MM.1S (cell line): ENCODE measurements around the gene EP300.
"Not testable (repeated sequence)": the region's sequence is repeated elsewhere in the genome, so short reads cannot be mapped to it uniquely, and the experiment has no call there.

ENCODE experiments used
- DNase-seq: peaks from one replicate; pipeline ENCODE4 v3.0.0-alpha.2; 2015
- H2AFZ ChIP-seq: fragments of 300-600 bp; sonication (generic); 2 replicates; pipeline ENCODE4 v1.6.0; 2016; ENCODE audit warnings: antibody characterized with exemption, low read length
- H3F3A ChIP-seq: fragments of 300-600 bp; sonication (generic); 2 replicates; pipeline ENCODE4 v1.6.1; 2016; ENCODE audit warnings: mild to moderate bottlenecking, antibody characterized with exemption, low read length, moderate library complexity, mixed read lengths; ENCODE audit not compliant: insufficient read depth
- H3K27ac ChIP-seq: fragments of 300-600 bp; sonication (generic); 2 replicates; pipeline ENCODE4 v1.5.1; 2016; ENCODE audit warnings: mild to moderate bottlenecking, low read length
- H3K27me3 ChIP-seq: fragments of 300-600 bp; sonication (generic); replicated peaks from 2 replicates; pipeline ENCODE4 v1.6.0; 2016; ENCODE audit warnings: low read length; ENCODE audit not compliant: insufficient read depth
- H3K36me3 ChIP-seq: fragments of 300-600 bp; sonication (generic); replicated peaks from 2 replicates; pipeline ENCODE4 v1.6.1; 2016; ENCODE audit warnings: mild to moderate bottlenecking, low read length, mixed read lengths; ENCODE audit not compliant: insufficient read depth
- H3K4me1 ChIP-seq: fragments of 300-600 bp; sonication (generic); 2 replicates; pipeline ENCODE4 v1.6.1; 2016; ENCODE audit warnings: low read length, mixed read lengths
- H3K4me2 ChIP-seq: fragments of 300-600 bp; sonication (generic); 2 replicates; pipeline ENCODE4 v1.6.0; 2016; ENCODE audit warnings: low read depth, low read length
- H3K4me3 ChIP-seq: fragments of 300-600 bp; sonication (generic); 2 replicates; pipeline ENCODE4 v1.5.1; 2016; ENCODE audit warnings: low read length, mixed read lengths
- H3K79me2 ChIP-seq: fragments of 300-600 bp; sonication (generic); 2 replicates; pipeline ENCODE4 v1.6.1; 2016; ENCODE audit warnings: mixed run types, low read length, mixed read lengths
- H3K9ac ChIP-seq: fragments of 300-600 bp; sonication (generic); 2 replicates; pipeline ENCODE4 v1.6.1; 2016; ENCODE audit warnings: low read length, mixed read lengths
- H3K9me2 ChIP-seq: fragments of 300-600 bp; sonication (generic); replicated peaks from 2 replicates; pipeline ENCODE4 v1.6.1; 2016; ENCODE audit warnings: mild to moderate bottlenecking, low read length, mixed read lengths; ENCODE audit not compliant: insufficient read depth
- H3K9me3 ChIP-seq: fragments of 300-600 bp; sonication (generic); replicated peaks from 2 replicates; pipeline ENCODE4 v1.6.1; 2016; ENCODE audit warnings: mild to moderate bottlenecking, low read length, mixed read lengths; ENCODE audit not compliant: insufficient read depth
- H4K20me1 ChIP-seq: fragments of 300-600 bp; sonication (generic); 2 replicates; pipeline ENCODE4 v1.6.1; 2016; ENCODE audit warnings: mild to moderate bottlenecking, low read length, moderate library complexity, mixed read lengths; ENCODE audit not compliant: insufficient read depth
- EZH2 ChIP-seq: fragments of 300-600 bp; sonication (generic); optimal IDR thresholded peaks from 2 replicates; pipeline ENCODE3; 2017; ENCODE audit warnings: low read depth, mild to moderate bottlenecking, antibody characterized with exemption, low read length, mixed read lengths
- EZH2phosphoT487 ChIP-seq: fragments of 300-600 bp; sonication (generic); IDR thresholded peaks from 2 replicates; pipeline ENCODE4 v1.6.1; 2018; ENCODE audit warnings: antibody characterized with exemption, low read length
- TF ChIP-seq, protein P1 (sequence below): fragments of 300-600 bp; sonication (generic); IDR thresholded peaks from 2 replicates; pipeline ENCODE4 v1.5.1; 2016; ENCODE audit warnings: antibody characterized with exemption, low read length, mixed read lengths

The EP300 gene

DNA sequence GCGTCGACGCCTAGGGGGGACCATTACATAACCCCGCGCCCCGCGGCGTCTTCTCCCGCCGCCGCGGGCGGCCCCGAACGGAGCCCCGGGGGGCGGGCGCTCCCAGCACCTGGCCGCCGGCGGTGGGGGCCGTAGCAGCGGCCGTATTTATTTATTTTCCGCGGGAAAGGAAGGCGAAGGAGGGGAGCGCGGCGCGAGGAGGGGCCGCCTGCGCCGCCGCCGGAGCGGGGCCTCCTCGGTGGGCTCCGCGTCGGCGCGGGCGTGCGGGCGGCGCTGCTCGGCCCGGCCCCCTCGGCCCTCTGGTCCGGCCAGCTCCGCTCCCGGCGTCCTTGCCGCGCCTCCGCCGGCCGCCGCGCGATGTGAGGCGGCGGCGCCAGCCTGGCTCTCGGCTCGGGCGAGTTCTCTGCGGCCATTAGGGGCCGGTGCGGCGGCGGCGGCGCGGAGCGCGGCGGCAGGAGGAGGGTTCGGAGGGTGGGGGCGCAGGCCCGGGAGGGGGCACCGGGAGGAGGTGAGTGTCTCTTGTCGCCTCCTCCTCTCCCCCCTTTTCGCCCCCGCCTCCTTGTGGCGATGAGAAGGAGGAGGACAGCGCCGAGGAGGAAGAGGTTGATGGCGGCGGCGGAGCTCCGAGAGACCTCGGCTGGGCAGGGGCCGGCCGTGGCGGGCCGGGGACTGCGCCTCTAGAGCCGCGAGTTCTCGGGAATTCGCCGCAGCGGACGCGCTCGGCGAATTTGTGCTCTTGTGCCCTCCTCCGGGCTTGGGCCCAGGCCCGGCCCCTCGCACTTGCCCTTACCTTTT, at the start of gene EP300:
Gene EP300 (plus strand): TSS at position 570 of the 795 bp plus-strand sequence. CDS start 413 bp downstream, outside the sequence.
- Histone ChIP-seq H3K36me3 (no peaks in the 10 kb centered on the region), H2AFZ (peak within 1 kb of the TSS; percentile 69), H3K79me2 (peaks cover 49% of the 10 kb centered on the region), H3K4me3 (peak within 1 kb of the TSS; percentile 85), H3F3A (0 out of 2 replicates have a peak, but pooled peaks cover 3% of the 10 kb centered on the region), H4K20me1 (peaks cover 32% of the 10 kb centered on the region), H3K27me3 (no peaks in the 10 kb centered on the region), H3K9me3 (no peaks in the 10 kb centered on the region), H3K9ac (peak within 1 kb of the TSS; percentile 100), H3K9me2 (no peaks in the 10 kb centered on the region), H3K4me2 (peak within 1 kb of the TSS; percentile 73), H3K27ac (peak within 1 kb of the TSS; percentile 99), H3K4me1 (peaks cover 12% of the 10 kb centered on the region)
- DNase-seq: peak; percentile 90
- no peak for TF ChIP-seq EZH2phosphoT487
- TF ChIP-seq, protein P1, sequence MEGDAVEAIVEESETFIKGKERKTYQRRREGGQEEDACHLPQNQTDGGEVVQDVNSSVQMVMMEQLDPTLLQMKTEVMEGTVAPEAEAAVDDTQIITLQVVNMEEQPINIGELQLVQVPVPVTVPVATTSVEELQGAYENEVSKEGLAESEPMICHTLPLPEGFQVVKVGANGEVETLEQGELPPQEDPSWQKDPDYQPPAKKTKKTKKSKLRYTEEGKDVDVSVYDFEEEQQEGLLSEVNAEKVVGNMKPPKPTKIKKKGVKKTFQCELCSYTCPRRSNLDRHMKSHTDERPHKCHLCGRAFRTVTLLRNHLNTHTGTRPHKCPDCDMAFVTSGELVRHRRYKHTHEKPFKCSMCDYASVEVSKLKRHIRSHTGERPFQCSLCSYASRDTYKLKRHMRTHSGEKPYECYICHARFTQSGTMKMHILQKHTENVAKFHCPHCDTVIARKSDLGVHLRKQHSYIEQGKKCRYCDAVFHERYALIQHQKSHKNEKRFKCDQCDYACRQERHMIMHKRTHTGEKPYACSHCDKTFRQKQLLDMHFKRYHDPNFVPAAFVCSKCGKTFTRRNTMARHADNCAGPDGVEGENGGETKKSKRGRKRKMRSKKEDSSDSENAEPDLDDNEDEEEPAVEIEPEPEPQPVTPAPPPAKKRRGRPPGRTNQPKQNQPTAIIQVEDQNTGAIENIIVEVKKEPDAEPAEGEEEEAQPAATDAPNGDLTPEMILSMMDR: peak; percentile 22

DNA sequence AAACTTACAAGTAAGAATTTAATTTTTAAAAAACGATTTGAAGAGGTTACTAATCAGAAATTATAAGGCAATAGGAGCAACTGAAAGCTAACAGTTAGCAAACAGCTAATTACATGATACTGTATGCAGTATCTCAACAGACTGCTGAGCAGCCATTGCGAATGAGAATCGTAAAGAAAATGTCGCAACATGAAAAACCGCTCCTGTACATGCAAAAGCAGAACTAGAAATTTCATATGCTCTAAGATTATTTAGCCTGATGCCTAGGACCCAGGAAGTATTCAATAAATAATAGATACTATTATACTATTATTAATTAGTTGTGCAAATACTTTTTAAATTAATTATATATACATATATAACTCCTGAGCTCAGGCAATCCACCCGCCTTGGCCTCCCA, 48.7 kb upstream of the EP300 start:
- H3K9me3 ChIP-seq: no peaks in the 10 kb centered on the region
- H3K4me1 ChIP-seq: no peaks in the 10 kb centered on the region
- H3K36me3 ChIP-seq: no peaks in the 10 kb centered on the region
- no peak overlapping the region for H3K9ac ChIP-seq
- DNase-seq: no peak
- no peaks in the 10 kb centered on the region for H3K9me2 ChIP-seq
- no peaks in the 10 kb centered on the region for H3K27me3 ChIP-seq
- no peak overlapping the region for H3K4me3 ChIP-seq
- no peak overlapping the region for H2AFZ ChIP-seq
- no peaks in the 10 kb centered on the region for H3K79me2 ChIP-seq
- TF ChIP-seq, protein P1: no peak
- TF ChIP-seq EZH2 (no peak), EZH2phosphoT487 (no peak)
- no peak overlapping the region for H3K27ac ChIP-seq
- no peak overlapping the region for H3K4me2 ChIP-seq
- no peaks in the 10 kb centered on the region for H4K20me1 ChIP-seq
- no peaks in the 10 kb centered on the region for H3F3A ChIP-seq

DNA sequence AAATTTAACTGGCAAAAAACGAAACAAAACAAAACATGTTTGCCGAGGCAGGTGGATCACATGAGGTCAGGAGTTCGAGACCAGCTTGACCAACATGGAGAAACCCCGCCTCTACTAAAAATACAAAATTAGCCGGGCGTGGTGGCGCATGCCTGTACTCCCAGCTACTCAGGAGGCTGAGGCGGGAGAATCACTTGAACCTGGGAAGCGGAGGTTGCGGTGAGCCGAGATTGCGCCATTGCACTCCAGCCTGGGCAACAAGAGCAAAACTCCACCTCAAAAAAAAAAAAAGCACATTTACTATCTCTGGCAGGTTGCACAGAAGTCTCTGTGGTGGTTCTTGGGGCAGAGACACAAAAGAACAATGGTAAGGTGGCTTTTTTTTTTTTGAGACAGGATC, 46.8 kb upstream of the EP300 start:
- H4K20me1 ChIP-seq, H3K9me2 ChIP-seq: not testable (repeated sequence)

GRCh38 chr22:41047801-41048211, 44.6 kb upstream of the EP300 start:
- TF ChIP-seq, protein P1: no peak
- TF ChIP-seq EZH2phosphoT487: no peak
- no peak for TF ChIP-seq EZH2
- no peaks in the 10 kb centered on the region for H3K9me3 ChIP-seq
- no peak overlapping the region for H3K4me3 ChIP-seq
- no peak overlapping the region for H3K27ac ChIP-seq
- no peaks in the 10 kb centered on the region for H3K9me2 ChIP-seq
- H3K4me2 ChIP-seq: no peak overlapping the region
- no peaks in the 10 kb centered on the region for H3K27me3 ChIP-seq
- no peak overlapping the region for H2AFZ ChIP-seq
- H3K79me2 ChIP-seq: no peaks in the 10 kb centered on the region
- DNase-seq: no peak
- H3K9ac ChIP-seq: no peak overlapping the region
- no peaks in the 10 kb centered on the region for H3F3A ChIP-seq
- H4K20me1 ChIP-seq: no peaks in the 10 kb centered on the region
- H3K4me1 ChIP-seq: no peaks in the 10 kb centered on the region
- no peaks in the 10 kb centered on the region for H3K36me3 ChIP-seq

More for the DNA sequence above, 46.8 kb upstream of the EP300 start:
- not testable (repeated sequence) for H3K4me3 ChIP-seq, H3K27ac ChIP-seq, H2AFZ ChIP-seq, H3K79me2 ChIP-seq, H3K9me3 ChIP-seq, H3K9ac ChIP-seq, DNase-seq, H3K4me2 ChIP-seq, H3K36me3 ChIP-seq, H3F3A ChIP-seq, H3K4me1 ChIP-seq, H3K27me3 ChIP-seq

DNA sequence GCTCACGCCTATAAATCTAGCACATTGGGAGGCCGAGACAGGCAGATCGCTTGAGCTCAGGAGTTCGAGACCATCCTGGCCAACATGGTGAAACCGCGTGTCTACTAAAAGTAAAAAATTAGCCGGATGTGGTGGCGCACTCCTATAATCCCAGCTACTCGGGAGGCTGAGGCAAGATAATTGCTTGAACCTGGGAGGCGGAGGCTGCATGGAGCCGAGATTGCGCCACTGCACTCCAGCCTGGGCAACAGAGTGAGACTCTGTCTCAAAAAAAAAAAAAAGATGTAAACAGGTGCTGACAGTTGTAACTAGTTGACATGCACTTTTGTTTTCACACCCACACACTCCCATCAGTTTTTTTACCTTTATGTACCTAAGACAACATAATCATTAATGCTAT, 44.0 kb upstream of the EP300 start:
- H3K36me3 ChIP-seq, H4K20me1 ChIP-seq, H3K9me2 ChIP-seq, H3K4me3 ChIP-seq, H3K9ac ChIP-seq, H2AFZ ChIP-seq, H3K79me2 ChIP-seq, H3K9me3 ChIP-seq, H3K27me3 ChIP-seq, H3K4me2 ChIP-seq, H3K4me1 ChIP-seq, H3K27ac ChIP-seq, H3F3A ChIP-seq, DNase-seq: not testable (repeated sequence)
